H9 (cell line): ENCODE measurements around the gene KDM5B. TPM values are rescaled to one million over a fixed set of nuclear protein-coding genes. Genes with fewer than 3 reads are reported as not detected.

ENCODE experiments used
- DNase-seq: peaks from one replicate; pipeline ENCODE4 v3.0.0-alpha.2; 2017
- H2AFZ ChIP-seq: one replicate; pipeline ENCODE4 v1.6.1; 2013; ENCODE audit warnings: mild to moderate bottlenecking, low read length, control low read depth, moderate library complexity
- H2AK5ac ChIP-seq: 2 replicates; pipeline ENCODE4 v1.6.1; 2013; ENCODE audit warnings: low read length, control low read depth, mixed read lengths; ENCODE audit not compliant: insufficient read length
- H2BK120ac ChIP-seq: one replicate; pipeline ENCODE4 v1.6.1; 2013; ENCODE audit warnings: low read depth, mild to moderate bottlenecking, low read length, control low read depth, inconsistent platforms; ENCODE audit not compliant: poor library complexity, severe bottlenecking
- H2BK12ac ChIP-seq: 2 replicates; pipeline ENCODE4 v1.6.1; 2013; ENCODE audit warnings: low read length, control low read depth, mixed read lengths, low read depth; ENCODE audit not compliant: insufficient read length
- H2BK15ac ChIP-seq: 2 replicates; pipeline ENCODE4 v1.6.1; 2013; ENCODE audit warnings: low read depth, low read length, control low read depth
- H2BK20ac ChIP-seq: one replicate; pipeline ENCODE4 v1.6.1; 2013; ENCODE audit warnings: low read depth, mild to moderate bottlenecking, low read length, control low read depth, inconsistent platforms; ENCODE audit not compliant: poor library complexity, severe bottlenecking
- H2BK5ac ChIP-seq: 2 replicates; pipeline ENCODE4 v1.6.1; 2013; ENCODE audit warnings: low read length, control low read depth, mixed read lengths; ENCODE audit not compliant: insufficient read length
- H3K14ac ChIP-seq: 2 replicates; pipeline ENCODE4 v1.6.1; 2013; ENCODE audit warnings: low read length, control low read depth; ENCODE audit not compliant: insufficient read depth
- H3K18ac ChIP-seq: 2 replicates; pipeline ENCODE4 v1.6.1; 2013; ENCODE audit warnings: low read depth, mild to moderate bottlenecking, mixed read lengths, low read length, control low read depth; ENCODE audit not compliant: insufficient read length
- H3K23ac ChIP-seq: 2 replicates; pipeline ENCODE4 v1.6.1; 2013; ENCODE audit warnings: low read length, control low read depth, mixed read lengths, low read depth; ENCODE audit not compliant: insufficient read length
- H3K23me2 ChIP-seq: 2 replicates; pipeline ENCODE4 v1.6.1; 2013; ENCODE audit warnings: low read depth, mild to moderate bottlenecking, mixed read lengths, low read length, control low read depth; ENCODE audit not compliant: insufficient read length, poor library complexity, severe bottlenecking
- H3K27ac ChIP-seq: 2 replicates; pipeline ENCODE4 v1.5.1; 2013; ENCODE audit warnings: low read length, control low read depth, mixed read lengths, low read depth; ENCODE audit not compliant: insufficient read length
- H3K27me3 ChIP-seq: 2 replicates; pipeline ENCODE4 v1.6.1; 2013; ENCODE audit warnings: low read length, control low read depth, inconsistent platforms; ENCODE audit not compliant: insufficient read depth
- H3K4ac ChIP-seq: 2 replicates; pipeline ENCODE4 v1.6.1; 2013; ENCODE audit warnings: low read depth, mild to moderate bottlenecking, control low read depth, inconsistent platforms, low read length, moderate library complexity
- H3K4me1 ChIP-seq: 2 replicates; pipeline ENCODE4 v1.6.1; 2013; ENCODE audit warnings: low read length, control low read depth, inconsistent platforms; ENCODE audit not compliant: insufficient read depth
- H3K4me2 ChIP-seq: 2 replicates; pipeline ENCODE4 v1.6.1; 2013; ENCODE audit warnings: low read length, control low read depth, mixed read lengths; ENCODE audit not compliant: insufficient read length, insufficient read depth
- H3K56ac ChIP-seq: 2 replicates; pipeline ENCODE4 v1.6.1; 2013; ENCODE audit warnings: low read depth, mild to moderate bottlenecking, mixed read lengths, low read length, control low read depth; ENCODE audit not compliant: insufficient read length
- H3K79me1 ChIP-seq: 2 replicates; pipeline ENCODE4 v1.6.1; 2013; ENCODE audit warnings: low read depth, mild to moderate bottlenecking, moderate library complexity, low read length, control low read depth, inconsistent platforms; ENCODE audit not compliant: insufficient read depth, poor library complexity, severe bottlenecking
- H3K79me2 ChIP-seq: 2 replicates; pipeline ENCODE4 v1.6.1; 2013; ENCODE audit warnings: low read length, control low read depth, inconsistent platforms; ENCODE audit not compliant: insufficient read depth
- H3K9ac ChIP-seq: 2 replicates; pipeline ENCODE4 v1.6.1; 2013; ENCODE audit warnings: low read length, control low read depth, mixed read lengths; ENCODE audit not compliant: insufficient read length; ENCODE audit errors: extremely low read depth
- H3K9me3 ChIP-seq: one replicate; pipeline ENCODE4 v1.6.1; 2013; ENCODE audit warnings: low read depth, low read length, inconsistent platforms; ENCODE audit not compliant: control insufficient read depth
- H3T11ph ChIP-seq: one replicate; pipeline ENCODE4 v1.6.1; 2013; ENCODE audit warnings: mild to moderate bottlenecking, low read length, control low read depth, inconsistent platforms
- H4K20me1 ChIP-seq: one replicate; pipeline ENCODE4 v1.6.1; 2013; ENCODE audit not compliant: control insufficient read depth, insufficient read length, insufficient read depth
- H4K5ac ChIP-seq: 2 replicates; pipeline ENCODE4 v1.6.1; 2013; ENCODE audit warnings: low read depth, mild to moderate bottlenecking, mixed read lengths, low read length, control low read depth; ENCODE audit not compliant: insufficient read length
- H4K8ac ChIP-seq: replicated peaks from 2 replicates; pipeline ENCODE4 v1.6.1; 2013; ENCODE audit warnings: low read length, control low read depth, mixed read lengths, low read depth; ENCODE audit not compliant: insufficient read length
- H4K91ac ChIP-seq: 2 replicates; pipeline ENCODE4 v1.6.1; 2013; ENCODE audit warnings: low read depth, mild to moderate bottlenecking, moderate library complexity, mixed read lengths, low read length, control low read depth; ENCODE audit not compliant: insufficient read length
- H3K27ac Mint-ChIP-seq, 3 experiments: 2 replicates in 2 of 3; 3 replicates in 1 of 3; pipeline ENCODE4 v1.8.0; 2020 to 2021; ENCODE audit warnings: mixed read lengths in 3 of 3, mild to moderate bottlenecking in 1 of 3, moderate library complexity in 1 of 3
- H3K27me3 Mint-ChIP-seq: 2 replicates; pipeline ENCODE4 v1.8.0; 2021; ENCODE audit warnings: low read depth, mild to moderate bottlenecking, moderate library complexity, mixed read lengths
- H3K36me3 Mint-ChIP-seq, 3 experiments: 2 replicates in 2 of 3; 3 replicates in 1 of 3; pipeline ENCODE4 v1.8.0; 2020 to 2021; ENCODE audit warnings: low read depth in 3 of 3, mixed read lengths in 3 of 3; ENCODE audit not compliant: insufficient read depth in 1 of 3
- H3K4me1 Mint-ChIP-seq, 2 experiments: 2 replicates each; pipeline ENCODE4 v1.8.0; 2020; ENCODE audit warnings: mixed read lengths in 2 of 2
- H3K4me3 Mint-ChIP-seq, 2 experiments: 2 replicates in 1 of 2; 3 replicates in 1 of 2; pipeline ENCODE4 v1.8.0; 2020 to 2021; ENCODE audit warnings: mild to moderate bottlenecking in 2 of 2, mixed read lengths in 2 of 2, moderate library complexity in 1 of 2
- H3K9me3 Mint-ChIP-seq, 2 experiments: 2 replicates in 1 of 2; 3 replicates in 1 of 2; pipeline ENCODE4 v1.8.0; 2020; ENCODE audit warnings: mild to moderate bottlenecking in 2 of 2, mixed read lengths in 2 of 2, moderate library complexity in 1 of 2
- WGBS: extraction: QIAGEN DNeasy Blood & Tissue Kit; methylation state at CpG from one replicate; pipeline ENCODE4 v1.1.7; 2013; ENCODE audit warnings: missing lambda C conversion rate, low lambda C conversion rate, mixed read lengths; ENCODE audit not compliant: insufficient read length; ENCODE audit errors: extremely low coverage; 5-methylcytosine and 5-hydroxymethylcytosine counted together
- total RNA-seq: library from RNA; stranded (reverse); gene quantifications from 2 replicates; pipeline ENCODE4 v1.2.1, GENCODE V29; 2021
- TF ChIP-seq, protein P1 (sequence below): fragments of 200-600 bp; sonication (generic); conservative IDR thresholded peaks from 3 replicates; pipeline ENCODE4 v1.8.0; 2021; ENCODE audit warnings: antibody characterized with exemption, mild to moderate bottlenecking

Gene KDM5B
- total RNA-seq, 1 experiment from 2014 or later, result 210 TPM

GRCh38 chr1:202807451-202807925 lies 733 bp downstream of the KDM5B start:
- H3K27ac Mint-ChIP-seq, result no peak overlapping the region; a peak in 1 of 7 replicates
- DNase-seq, result no peak
- peaks cover 63 to 70% of the 10 kb centered on the region in 2 experiments for H3K4me1 Mint-ChIP-seq

More at GRCh38 chr1:202807451-202807925, 733 bp downstream of the KDM5B start:
- Histone ChIP-seq H3K4me2 (peak overlapping the region; percentile 82), H2BK15ac (no peak overlapping the region), H4K91ac (no peak overlapping the region), H3K4ac (no peak overlapping the region), H4K20me1 (no peaks in the 10 kb centered on the region), H2AFZ (no peak overlapping the region), H3T11ph (no peak overlapping the region), H4K5ac (no peak overlapping the region), H3K23ac (no peak overlapping the region), H3K27me3 (peaks cover 3% of the 10 kb centered on the region; the same call in 1 of the 2 replicates), H2BK120ac (no peak overlapping the region), H2BK5ac (no peak overlapping the region), H3K56ac (no peak overlapping the region), H4K8ac (no peak overlapping the region), H2BK12ac (no peak overlapping the region), H3K9ac (peak overlapping the region; percentile 96), H3K79me2 (peaks cover 47% of the 10 kb centered on the region), H2AK5ac (no peak overlapping the region), H3K4me1 (peaks cover 19% of the 10 kb centered on the region), H3K23me2 (peaks cover 29% of the 10 kb centered on the region), H3K18ac (peak overlapping the region; percentile 56), H3K27ac (no peak overlapping the region), H3K14ac (peak overlapping the region; percentile 85), H2BK20ac (no peak overlapping the region), H3K79me1 (no peaks in the 10 kb centered on the region), H3K9me3 (no peaks in the 10 kb centered on the region)
- H3K36me3 Mint-ChIP-seq, result peaks cover 5 to 7% (median 6%) of the 10 kb centered on the region in 3 experiments; a peak in 4 of 7 replicates
- no CpG with 5 or more reads among the region's 45 CpGs for WGBS
- H3K27me3 Mint-ChIP-seq, result peaks cover 9% of the 10 kb centered on the region
- TF ChIP-seq, protein P1, sequence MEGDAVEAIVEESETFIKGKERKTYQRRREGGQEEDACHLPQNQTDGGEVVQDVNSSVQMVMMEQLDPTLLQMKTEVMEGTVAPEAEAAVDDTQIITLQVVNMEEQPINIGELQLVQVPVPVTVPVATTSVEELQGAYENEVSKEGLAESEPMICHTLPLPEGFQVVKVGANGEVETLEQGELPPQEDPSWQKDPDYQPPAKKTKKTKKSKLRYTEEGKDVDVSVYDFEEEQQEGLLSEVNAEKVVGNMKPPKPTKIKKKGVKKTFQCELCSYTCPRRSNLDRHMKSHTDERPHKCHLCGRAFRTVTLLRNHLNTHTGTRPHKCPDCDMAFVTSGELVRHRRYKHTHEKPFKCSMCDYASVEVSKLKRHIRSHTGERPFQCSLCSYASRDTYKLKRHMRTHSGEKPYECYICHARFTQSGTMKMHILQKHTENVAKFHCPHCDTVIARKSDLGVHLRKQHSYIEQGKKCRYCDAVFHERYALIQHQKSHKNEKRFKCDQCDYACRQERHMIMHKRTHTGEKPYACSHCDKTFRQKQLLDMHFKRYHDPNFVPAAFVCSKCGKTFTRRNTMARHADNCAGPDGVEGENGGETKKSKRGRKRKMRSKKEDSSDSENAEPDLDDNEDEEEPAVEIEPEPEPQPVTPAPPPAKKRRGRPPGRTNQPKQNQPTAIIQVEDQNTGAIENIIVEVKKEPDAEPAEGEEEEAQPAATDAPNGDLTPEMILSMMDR, result no peak
- peak overlapping the region; percentile 91 to 96 for H3K4me3 Mint-ChIP-seq
- peaks cover 0 to 2% of the 10 kb centered on the region in 2 experiments; a peak in 1 of 5 replicates for H3K9me3 Mint-ChIP-seq
